Hypothalamus (tissue), 51 donors: ENCODE results near the gene MED15.

ENCODE experiments used
- DNase-seq, 51 donors: peaks; one replicate each; lab custom pipeline; 2025; lab: John Stamatoyannopoulos, UW

MED15 gene

GRCh38 chr22:20636075-20636812 lies 128.8 kb downstream of the MED15 start:
- no peak for DNase-seq

- DNase-seq, result no peak
These were observed 129.5 kb downstream of the MED15 start for GRCh38 chr22:20636945-20637344.
